AG09309 (cell line): ENCODE data around the gene TMC3.

ENCODE experiments used
- DNase-seq: peaks from one replicate; pipeline ENCODE4 v3.0.0-alpha.2; 2010; ENCODE audit warnings: low read depth
- H3K4me3 ChIP-seq: 2 replicates; pipeline ENCODE4 v1.5.1; 2011; ENCODE audit warnings: mild to moderate bottlenecking, low read depth, low read length, moderate library complexity; ENCODE audit not compliant: control insufficient read depth
- TF ChIP-seq, protein P1 (sequence below): IDR thresholded peaks from 2 replicates; pipeline ENCODE4 v1.5.1; 2011; ENCODE audit warnings: mild to moderate bottlenecking, low read depth, low read length, inconsistent platforms; ENCODE audit not compliant: insufficient read depth, control insufficient read depth; ENCODE audit errors: missing control alignments

The TMC3 gene

GRCh38 chr15:81282911-81283310, 91.1 kb downstream of the TMC3 start:
- DNase-seq: no peak
- TF ChIP-seq, protein P1, sequence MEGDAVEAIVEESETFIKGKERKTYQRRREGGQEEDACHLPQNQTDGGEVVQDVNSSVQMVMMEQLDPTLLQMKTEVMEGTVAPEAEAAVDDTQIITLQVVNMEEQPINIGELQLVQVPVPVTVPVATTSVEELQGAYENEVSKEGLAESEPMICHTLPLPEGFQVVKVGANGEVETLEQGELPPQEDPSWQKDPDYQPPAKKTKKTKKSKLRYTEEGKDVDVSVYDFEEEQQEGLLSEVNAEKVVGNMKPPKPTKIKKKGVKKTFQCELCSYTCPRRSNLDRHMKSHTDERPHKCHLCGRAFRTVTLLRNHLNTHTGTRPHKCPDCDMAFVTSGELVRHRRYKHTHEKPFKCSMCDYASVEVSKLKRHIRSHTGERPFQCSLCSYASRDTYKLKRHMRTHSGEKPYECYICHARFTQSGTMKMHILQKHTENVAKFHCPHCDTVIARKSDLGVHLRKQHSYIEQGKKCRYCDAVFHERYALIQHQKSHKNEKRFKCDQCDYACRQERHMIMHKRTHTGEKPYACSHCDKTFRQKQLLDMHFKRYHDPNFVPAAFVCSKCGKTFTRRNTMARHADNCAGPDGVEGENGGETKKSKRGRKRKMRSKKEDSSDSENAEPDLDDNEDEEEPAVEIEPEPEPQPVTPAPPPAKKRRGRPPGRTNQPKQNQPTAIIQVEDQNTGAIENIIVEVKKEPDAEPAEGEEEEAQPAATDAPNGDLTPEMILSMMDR: no peak
- H3K4me3 ChIP-seq: no peak overlapping the region

DNA sequence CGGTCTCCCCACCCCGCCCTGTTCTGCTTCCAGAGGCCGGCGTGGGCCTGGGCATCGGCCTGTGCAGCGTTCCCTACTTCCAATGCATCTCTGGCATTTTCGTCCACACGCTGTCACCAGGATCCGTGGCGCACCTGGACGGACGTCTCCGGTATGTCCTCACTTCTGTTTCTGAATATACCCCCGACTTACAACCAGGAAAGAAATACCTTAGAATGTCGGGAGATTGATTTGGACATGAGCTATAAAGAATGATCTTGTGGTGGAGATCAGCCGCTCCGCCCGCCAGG, 91.5 kb downstream of the TMC3 start:
- no peak overlapping the region for H3K4me3 ChIP-seq
- no peak for DNase-seq
- TF ChIP-seq, protein P1: no peak

- TF ChIP-seq, protein P1: no peak
- no peak for DNase-seq
Measured at GRCh38 chr15:81281766-81282605, 92.0 kb downstream of the TMC3 start.

DNA sequence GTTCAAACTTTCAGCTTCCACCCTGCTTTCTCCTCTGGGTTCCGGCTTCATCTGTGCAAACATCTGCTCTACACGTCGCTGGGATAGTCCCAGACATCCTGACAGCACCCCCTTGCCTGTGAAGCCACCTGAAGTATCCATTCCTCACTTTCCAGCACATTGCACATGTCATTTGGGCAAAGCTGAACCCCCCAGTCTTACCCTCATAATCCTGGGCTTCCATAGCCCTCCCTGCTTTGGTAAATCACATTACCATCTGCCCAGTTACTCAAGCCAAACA, 92.6 kb downstream of the TMC3 start:
- DNase-seq: no peak
- H3K4me3 ChIP-seq: no peak overlapping the region
- TF ChIP-seq, protein P1: no peak

More at GRCh38 chr15:81281766-81282605, 92.0 kb downstream of the TMC3 start:
- no peak overlapping the region for H3K4me3 ChIP-seq
